NCI-H2227 treated with DMSO at 0.1 percent for 48 hours (cell line): ENCODE data around the gene SOBP.

Experiments
- DNase-seq: peaks from one replicate; lab custom pipeline; 2025; lab: John Stamatoyannopoulos, UW

SOBP gene

GRCh38 chr6:107658920-107659865 lies 169.3 kb downstream of the SOBP start:
- no peak for DNase-seq

- no peak for DNase-seq
Measured at GRCh38 chr6:107660839-107661238, 170.9 kb downstream of the SOBP start.

- DNase-seq, result no peak
Measured at GRCh38 chr6:107661291-107661690, 171.4 kb downstream of the SOBP start.

- DNase-seq, result no peak
Measured at GRCh38 chr6:107662333-107662732, 172.4 kb downstream of the SOBP start.

- DNase-seq, result no peak
Measured at GRCh38 chr6:107663308-107663707, 173.4 kb downstream of the SOBP start.

GRCh38 chr6:107665382-107665781 lies 175.5 kb downstream of the SOBP start:
- no peak for DNase-seq

GRCh38 chr6:107666084-107666980 lies 176.4 kb downstream of the SOBP start:
- DNase-seq, result no peak

GRCh38 chr6:107666981-107667601 lies 177.2 kb downstream of the SOBP start:
- DNase-seq, result no peak

- no peak for DNase-seq
Measured at GRCh38 chr6:107667790-107668189, 177.9 kb downstream of the SOBP start.

GRCh38 chr6:107668743-107669474 lies 179.0 kb downstream of the SOBP start:
- DNase-seq, result no peak

GRCh38 chr6:107670792-107671199 lies 180.9 kb downstream of the SOBP start:
- no peak for DNase-seq

GRCh38 chr6:107673076-107673494 lies 183.2 kb downstream of the SOBP start:
- no peak for DNase-seq

GRCh38 chr6:107674995-107675738 lies 185.2 kb downstream of the SOBP start:
- DNase-seq, result peak; percentile 79

- DNase-seq, result no peak
Measured at GRCh38 chr6:107676042-107676441, 186.1 kb downstream of the SOBP start.

GRCh38 chr6:107677399-107677798 lies 187.5 kb downstream of the SOBP start:
- DNase-seq, result no peak

- DNase-seq, result no peak
Measured at GRCh38 chr6:107679457-107679856, 189.5 kb downstream of the SOBP start.

GRCh38 chr6:107682721-107683120 lies 192.8 kb downstream of the SOBP start:
- DNase-seq, result no peak

GRCh38 chr6:107683183-107683582 lies 193.3 kb downstream of the SOBP start:
- DNase-seq, result no peak

GRCh38 chr6:107684996-107685395 lies 195.1 kb downstream of the SOBP start:
- no peak for DNase-seq

- no peak for DNase-seq
Measured at GRCh38 chr6:107689190-107689589, 199.3 kb downstream of the SOBP start.
